Upper lobe of left lung (tissue), 6 donors: Measurements from ENCODE around the gene BOC. TPM values are rescaled to one million over a fixed set of nuclear protein-coding genes. Genes with fewer than 3 reads are reported as not detected.

Experiments
- ATAC-seq, 2 donors: fragments of 200-7000 bp; cut with Tn5 transposase; one replicate each; pipeline ENCODE4 v1.9.1; 2022; ENCODE audit warnings: mild to moderate bottlenecking in 2 of 2, moderate library complexity in 2 of 2; ENCODE audit not compliant: low FRiP score in 2 of 2
- DNase-seq, 2 donors: peaks; one replicate each; pipeline ENCODE4 v3.0.0-alpha.2; 2019 to 2020
- H3K27ac ChIP-seq, 4 donors: fragments of 200-600 bp; sonication (generic); one replicate each; pipeline ENCODE4 v1.5.1; 2016 to 2019
- H3K27me3 ChIP-seq, 4 donors: fragments of 200-600 bp; sonication (generic); one replicate each; pipeline ENCODE4 v1.5.1; 2017 to 2019
- H3K36me3 ChIP-seq, 4 donors: fragments of 200-600 bp; sonication (generic); one replicate each; pipeline ENCODE4 v1.5.1; 2016 to 2019
- H3K4me1 ChIP-seq, 4 donors: fragments of 200-600 bp; sonication (generic); one replicate each; pipeline ENCODE4 v1.5.1; 2018 to 2019
- H3K4me3 ChIP-seq, 4 donors: fragments of 200-600 bp; sonication (generic); one replicate each; pipeline ENCODE4 v1.5.1; 2017 to 2019; ENCODE audit warnings: mild to moderate bottlenecking in 2 of 4, moderate library complexity in 1 of 4
- H3K9me3 ChIP-seq, 4 donors: fragments of 200-600 bp; sonication (generic); one replicate each; pipeline ENCODE4 v1.5.1; 2018 to 2019
- CTCF ChIP-seq, 6 experiments: fragments of 450-650 bp in 4 of 6; fragments of 200-600 bp in 2 of 6; sonication (generic) in 2 of 6; IDR thresholded peaks; one replicate each; pipeline ENCODE4 v1.5.1; 2016 to 2019; ENCODE audit warnings: antibody characterized with exemption in 6 of 6
- EP300 ChIP-seq, 4 donors: sonication (generic); formaldehyde crosslinking; IDR thresholded peaks; one replicate each; pipeline ENCODE4 v1.5.1; 2017; ENCODE audit warnings: antibody characterized with exemption in 4 of 4, control low read depth in 2 of 4
- POLR2A ChIP-seq, 4 donors: fragments of 450-650 bp; IDR thresholded peaks; one replicate each; pipeline ENCODE4 v1.5.1; 2016 to 2017; ENCODE audit warnings: antibody characterized with exemption in 4 of 4, mild to moderate bottlenecking in 2 of 4
- POLR2AphosphoS5 ChIP-seq, 2 donors: sonication (generic); formaldehyde crosslinking; IDR thresholded peaks; one replicate each; pipeline ENCODE4 v1.5.1; 2017; ENCODE audit warnings: antibody characterized with exemption in 2 of 2
- whole genome bisulfite sequencing, 2 donors: methylation state at CpG; one replicate each; pipeline ENCODE4 v1.1.5; 2017 to 2018; 5-methylcytosine and 5-hydroxymethylcytosine counted together
- total RNA-seq, 6 donors: library from RNA; depleted of rRNA in 4 of 6; stranded (reverse); fragments of >200 nt in 4 of 6; gene quantifications; one replicate each; pipeline versions ENCODE4 v1.1.0 to v1.2.1, GENCODE V29; 2016 to 2021
- donor health status: DM: no; HTN: no; CAD: no; lungs with moderate emphysema.
- donor health status: DM: no; HTN: yes; CAD: no; lungs with severe emphysema.

The BOC gene
- total RNA-seq, 6 donors from 2014 or later: 2.6 to 18.3 (median 4.5) TPM

- ATAC-seq (no peak), DNase-seq (no peak)
- Histone ChIP-seq H3K36me3 (no peaks in the 10 kb centered on the region), H3K9me3 (no peaks in the 10 kb centered on the region), H3K27me3 (no peaks in the 10 kb centered on the region), H3K27ac (no peak overlapping the region), H3K4me3 (no peak overlapping the region), H3K4me1 (no peaks in the 10 kb centered on the region)
- TF ChIP-seq POLR2A (IDR thresholded peaks at IDR 0.05) (no peak), CTCF (IDR thresholded peaks at IDR 0.05) (no peak), POLR2AphosphoS5 (IDR thresholded peaks at IDR 0.05) (no peak), EP300 (IDR thresholded peaks at IDR 0.05) (no peak)
- 81 to 100% methylated on average over 3 to 5 of the region's 5 CpGs for WGBS, 2 donors
Measured at GRCh38 chr3:113268311-113268710, 57.0 kb downstream of the BOC start.

GRCh38 chr3:113268942-113269341 lies 57.6 kb downstream of the BOC start:
- ATAC-seq (no peak), DNase-seq (no peak)
- no peaks in the 10 kb centered on the region for H3K4me1 ChIP-seq
- TF ChIP-seq POLR2AphosphoS5 (IDR thresholded peaks at IDR 0.05): no peak
- TF ChIP-seq EP300 (IDR thresholded peaks at IDR 0.05): no peak
- no peaks in the 10 kb centered on the region for H3K27me3 ChIP-seq
- no peaks in the 10 kb centered on the region for H3K36me3 ChIP-seq
- H3K27ac ChIP-seq: no peak overlapping the region
- no peak overlapping the region for H3K4me3 ChIP-seq
- 83 to 85% methylated on average over 2 of the region's 2 CpGs for WGBS, 2 donors
- H3K9me3 ChIP-seq: no peaks in the 10 kb centered on the region

- TF ChIP-seq POLR2A (IDR thresholded peaks at IDR 0.05): no peak
- TF ChIP-seq CTCF (IDR thresholded peaks at IDR 0.05): no peak
- no peak for TF ChIP-seq POLR2AphosphoS5 (IDR thresholded peaks at IDR 0.05)
- TF ChIP-seq EP300 (IDR thresholded peaks at IDR 0.05): no peak
- Histone ChIP-seq H3K36me3 (no peaks in the 10 kb centered on the region), H3K4me1 (no peaks in the 10 kb centered on the region), H3K4me3 (no peak overlapping the region), H3K27me3 (no peaks in the 10 kb centered on the region), H3K9me3 (no peaks in the 10 kb centered on the region), H3K27ac (no peak overlapping the region)
- DNase-seq (no peak), ATAC-seq (no peak)
- WGBS, 2 donors: 77 to 100% methylated on average over 2 to 3 of the region's 3 CpGs
Measured at GRCh38 chr3:113269661-113270060, 58.3 kb downstream of the BOC start.

GRCh38 chr3:113270068-113270467 lies 58.7 kb downstream of the BOC start:
- no peaks in the 10 kb centered on the region for H3K36me3 ChIP-seq
- 84 to 90% methylated on average over 2 of the region's 2 CpGs for WGBS, 2 donors

GRCh38 chr3:113270786-113271185 lies 59.4 kb downstream of the BOC start:
- ATAC-seq (no peak), DNase-seq (peak in 1 of 2 donors; percentile 58)
- TF ChIP-seq EP300 (IDR thresholded peaks at IDR 0.05) (no peak), POLR2AphosphoS5 (IDR thresholded peaks at IDR 0.05) (no peak), CTCF (IDR thresholded peaks at IDR 0.05) (no peak), POLR2A (IDR thresholded peaks at IDR 0.05) (no peak)
- 73 to 93% methylated on average over 3 to 9 of the region's 9 CpGs for WGBS, 2 donors
- Histone ChIP-seq H3K27ac (no peak overlapping the region), H3K27me3 (no peaks in the 10 kb centered on the region), H3K4me3 (no peak overlapping the region), H3K36me3 (no peaks in the 10 kb centered on the region), H3K9me3 (no peaks in the 10 kb centered on the region), H3K4me1 (peaks cover 0 to 3% (median under 1%) of the 10 kb centered on the region in 4 donors)

More at GRCh38 chr3:113270068-113270467, 58.7 kb downstream of the BOC start:
- H3K27me3 ChIP-seq: no peaks in the 10 kb centered on the region
- DNase-seq (no peak), ATAC-seq (no peak)
- TF ChIP-seq EP300 (IDR thresholded peaks at IDR 0.05) (no peak), CTCF (IDR thresholded peaks at IDR 0.05) (no peak), POLR2AphosphoS5 (IDR thresholded peaks at IDR 0.05) (no peak), POLR2A (IDR thresholded peaks at IDR 0.05) (no peak)
- H3K4me1 ChIP-seq: no peaks in the 10 kb centered on the region
- H3K27ac ChIP-seq: no peak overlapping the region
- no peak overlapping the region for H3K4me3 ChIP-seq
- no peaks in the 10 kb centered on the region for H3K9me3 ChIP-seq
